Skeletal muscle cell (primary cell): ENCODE results near the gene CREB3L2.

Experiments
- DNase-seq: peaks from one replicate; pipeline ENCODE4 v3.0.0-alpha.2; 2010; ENCODE audit warnings: low read depth
- H3K4me3 ChIP-seq: 2 replicates; pipeline ENCODE4 v1.5.1; 2011; ENCODE audit warnings: low read depth, mild to moderate bottlenecking, control low read depth, low read length, moderate library complexity

CREB3L2 gene

DNA sequence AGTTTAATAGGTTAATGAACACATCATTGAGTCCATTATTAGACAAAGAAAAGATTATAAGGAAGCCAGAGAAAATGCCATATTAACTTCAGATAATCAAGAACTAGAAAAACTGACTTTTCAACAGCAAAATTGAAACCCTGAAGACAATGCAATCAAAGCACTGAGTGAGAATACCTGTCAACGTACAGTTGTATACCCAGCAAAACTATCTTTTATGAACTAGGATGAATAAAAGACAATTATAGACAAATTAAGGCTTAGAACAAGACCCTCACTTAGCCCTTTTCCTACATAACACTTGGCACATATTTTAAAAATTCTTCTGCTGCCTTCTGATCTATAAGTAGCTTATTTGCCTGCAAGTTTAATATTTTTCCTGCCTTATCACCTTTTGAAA is 136.1 kb downstream of the CREB3L2 start:
- H3K4me3 ChIP-seq = no peak overlapping the region
- DNase-seq = no peak

- DNase-seq = no peak
- no peak overlapping the region for H3K4me3 ChIP-seq
Observed at GRCh38 chr7:137862964-137863363, 138.9 kb downstream of the CREB3L2 start.

GRCh38 chr7:137862358-137862757 is 139.5 kb downstream of the CREB3L2 start:
- no peak for DNase-seq
- no peak overlapping the region for H3K4me3 ChIP-seq

GRCh38 chr7:137860542-137860941 is 141.3 kb downstream of the CREB3L2 start:
- no peak overlapping the region for H3K4me3 ChIP-seq
- DNase-seq = no peak

DNA sequence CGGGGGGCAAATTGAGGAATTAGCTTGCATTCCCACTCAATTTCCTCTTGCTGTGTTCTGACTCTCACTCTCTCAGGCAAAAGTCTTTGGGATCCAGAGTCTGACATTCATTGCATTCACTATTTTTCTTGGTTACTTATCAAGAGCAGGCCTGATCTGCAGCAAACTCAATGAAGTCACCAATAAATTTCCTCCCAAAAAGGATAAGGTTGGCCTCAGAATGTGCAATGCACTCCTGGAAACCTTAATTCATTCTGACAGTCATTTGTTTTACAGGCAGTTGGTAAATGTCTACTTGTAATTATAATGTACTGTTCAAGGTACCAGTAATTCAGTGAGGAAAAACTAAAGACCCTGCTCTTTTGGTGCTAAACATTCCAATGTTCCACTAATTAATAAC is 148.8 kb downstream of the CREB3L2 start:
- no peak overlapping the region for H3K4me3 ChIP-seq
- DNase-seq = no peak

DNA sequence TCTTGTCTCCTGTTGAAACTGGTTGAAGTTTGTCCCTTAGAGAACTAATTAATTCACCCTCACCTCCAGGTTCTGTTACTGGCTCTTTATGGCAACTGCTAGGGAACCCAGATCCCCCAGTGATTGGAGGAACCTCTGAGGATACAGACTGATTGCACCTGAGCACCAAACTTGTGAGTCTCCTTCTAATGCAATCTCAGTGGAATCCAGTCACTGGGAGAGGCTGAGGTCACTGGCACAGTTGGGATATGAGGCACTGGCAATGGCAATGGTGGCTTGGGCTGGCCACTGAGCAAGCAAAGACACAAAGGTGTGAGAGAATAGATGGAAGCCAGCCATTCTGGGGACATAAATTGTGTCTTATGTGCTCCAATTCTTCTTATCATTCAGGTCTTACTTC is 149.8 kb downstream of the CREB3L2 start:
- DNase-seq = no peak
- no peak overlapping the region for H3K4me3 ChIP-seq

DNA sequence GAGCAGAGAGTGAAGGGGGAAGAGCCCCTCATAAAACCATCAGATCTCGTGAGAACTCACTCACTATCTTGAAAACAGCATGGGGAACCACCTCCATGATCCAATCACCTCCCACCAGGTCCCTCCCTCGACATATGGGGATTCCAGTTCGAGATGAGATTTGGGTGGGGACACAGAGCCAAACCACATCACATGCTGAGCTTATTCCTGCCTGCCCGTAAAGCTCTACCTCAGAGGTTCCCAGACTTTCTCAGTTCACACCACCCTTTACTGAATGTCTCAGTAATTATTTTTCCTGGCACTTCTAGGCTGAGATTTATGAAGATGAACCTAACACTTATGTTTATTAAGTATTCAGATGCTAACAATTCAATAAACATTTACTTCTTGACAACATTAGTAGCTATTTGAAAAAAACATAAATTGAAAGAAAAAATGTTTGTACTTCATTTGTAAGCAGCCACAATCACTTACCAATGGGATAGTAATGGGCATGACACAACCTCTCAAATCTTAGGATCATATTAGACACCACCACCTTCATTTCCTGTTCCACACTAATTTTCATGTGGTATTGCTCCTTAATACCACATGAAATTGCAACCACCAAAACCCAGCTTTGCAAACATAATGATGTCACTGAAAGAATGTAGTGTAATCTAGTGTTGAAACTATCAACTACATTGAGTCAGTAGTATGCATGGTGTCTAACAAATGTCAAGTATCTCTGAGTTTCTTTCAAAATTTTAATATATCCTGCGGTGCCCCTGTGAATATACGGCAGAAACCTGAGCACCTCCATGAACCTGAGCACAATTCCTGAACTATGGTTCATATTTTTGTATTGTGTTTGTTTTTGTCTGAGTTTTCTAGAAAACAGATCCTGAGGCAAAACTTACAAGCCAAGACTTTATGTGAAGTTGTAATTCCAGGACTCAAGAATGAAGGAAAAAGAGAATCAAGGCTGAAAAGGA is 150.6 kb downstream of the CREB3L2 start:
- no peak overlapping the region for H3K4me3 ChIP-seq
- no peak for DNase-seq

- DNase-seq = no peak
- no peak overlapping the region for H3K4me3 ChIP-seq
Observed at GRCh38 chr7:137850571-137850970, 151.3 kb downstream of the CREB3L2 start.

DNA sequence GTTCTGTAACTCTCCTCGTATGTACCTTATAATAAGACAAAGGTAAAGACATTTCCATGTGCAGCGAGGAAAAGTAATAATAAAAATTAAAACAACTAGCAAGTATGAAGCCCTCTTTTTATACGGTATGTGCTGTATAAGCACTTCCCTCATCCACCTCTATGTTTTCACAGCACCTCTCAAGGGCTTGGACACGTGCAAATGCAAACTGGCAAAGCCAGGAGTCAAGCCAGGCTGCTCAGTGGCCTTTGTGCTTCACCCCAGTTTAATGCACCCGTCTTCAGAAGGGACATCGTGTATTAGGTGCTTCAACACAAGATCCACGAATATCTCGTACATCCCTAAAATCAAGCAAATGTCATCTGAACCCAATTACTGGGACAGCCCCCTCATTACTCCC is 153.8 kb downstream of the CREB3L2 start:
- DNase-seq = no peak
- H3K4me3 ChIP-seq = no peak overlapping the region

DNA sequence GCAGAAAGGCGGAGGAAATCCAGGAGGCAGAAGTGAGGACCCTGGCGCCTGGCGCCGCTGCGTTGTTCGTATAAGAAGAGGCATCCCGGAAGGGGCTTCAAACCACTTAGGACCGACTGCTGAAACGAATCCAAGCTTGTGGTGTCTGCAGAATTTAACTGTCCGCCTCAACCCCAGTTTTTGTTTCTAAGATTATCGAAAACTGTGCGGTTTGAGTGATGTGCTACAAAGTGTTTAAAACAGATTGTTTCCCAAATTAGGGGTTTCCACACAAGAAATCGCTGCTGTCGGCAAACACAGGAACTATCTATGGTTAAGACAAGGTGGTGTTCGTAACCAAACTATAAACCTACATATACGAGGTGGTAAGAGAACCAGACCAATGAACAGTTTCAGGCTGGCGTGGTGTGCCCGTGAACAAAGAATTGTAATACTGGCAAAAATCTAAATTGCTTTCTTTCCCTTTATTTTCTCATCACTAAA is 154.3 kb downstream of the CREB3L2 start:
- H3K4me3 ChIP-seq = peak overlapping the region; percentile 59
- DNase-seq = no peak

GRCh38 chr7:137846827-137847567 is 154.9 kb downstream of the CREB3L2 start, which contains the start of gene DGKI:
Gene DGKI (minus strand): TSS chr7:137846974.
- no peak for DNase-seq
- H3K4me3 ChIP-seq = peak within 1 kb of the TSS; percentile 59

- H3K4me3 ChIP-seq = peak overlapping the region; percentile 59
- no peak for DNase-seq
Observed at GRCh38 chr7:137846549-137846826, 155.4 kb downstream of the CREB3L2 start.

DNA sequence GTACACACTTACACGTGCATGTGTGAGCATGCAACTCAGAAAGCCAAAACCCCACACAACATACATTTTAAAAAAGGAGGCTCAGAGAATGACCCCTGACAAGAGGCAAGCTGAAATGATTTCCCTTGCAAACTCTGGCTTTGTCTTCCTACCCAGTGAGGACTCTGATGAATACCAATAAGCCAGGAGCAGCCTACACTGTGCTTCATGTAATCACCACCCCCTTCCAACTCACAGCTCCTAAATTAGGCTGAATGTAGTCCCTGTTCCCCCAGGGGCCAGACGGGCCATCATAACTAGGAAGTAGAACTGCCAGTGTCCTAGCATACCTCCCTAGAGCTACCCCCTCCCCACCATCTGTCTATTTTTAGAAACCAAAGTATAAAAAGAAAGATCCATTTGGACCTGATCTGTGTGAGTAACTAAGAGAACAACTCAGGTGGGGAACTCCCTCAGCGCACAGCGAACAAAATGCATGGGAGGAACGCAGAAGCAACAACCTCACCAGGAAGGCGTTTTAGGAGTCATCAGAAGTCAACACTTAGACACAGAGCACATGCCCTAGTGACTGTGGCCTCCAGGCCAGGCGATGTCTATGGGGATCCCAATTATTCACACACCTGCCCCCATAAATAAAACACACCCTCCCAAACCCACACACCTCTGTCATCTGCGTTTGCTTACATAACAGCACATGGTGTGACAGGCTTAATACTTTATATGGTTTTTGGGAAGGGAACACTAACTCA is 157.0 kb downstream of the CREB3L2 start:
- no peak for DNase-seq
- no peak overlapping the region for H3K4me3 ChIP-seq

GRCh38 chr7:137839903-137840779 is 161.7 kb downstream of the CREB3L2 start:
- DNase-seq = no peak
- H3K4me3 ChIP-seq = no peak overlapping the region

DNA sequence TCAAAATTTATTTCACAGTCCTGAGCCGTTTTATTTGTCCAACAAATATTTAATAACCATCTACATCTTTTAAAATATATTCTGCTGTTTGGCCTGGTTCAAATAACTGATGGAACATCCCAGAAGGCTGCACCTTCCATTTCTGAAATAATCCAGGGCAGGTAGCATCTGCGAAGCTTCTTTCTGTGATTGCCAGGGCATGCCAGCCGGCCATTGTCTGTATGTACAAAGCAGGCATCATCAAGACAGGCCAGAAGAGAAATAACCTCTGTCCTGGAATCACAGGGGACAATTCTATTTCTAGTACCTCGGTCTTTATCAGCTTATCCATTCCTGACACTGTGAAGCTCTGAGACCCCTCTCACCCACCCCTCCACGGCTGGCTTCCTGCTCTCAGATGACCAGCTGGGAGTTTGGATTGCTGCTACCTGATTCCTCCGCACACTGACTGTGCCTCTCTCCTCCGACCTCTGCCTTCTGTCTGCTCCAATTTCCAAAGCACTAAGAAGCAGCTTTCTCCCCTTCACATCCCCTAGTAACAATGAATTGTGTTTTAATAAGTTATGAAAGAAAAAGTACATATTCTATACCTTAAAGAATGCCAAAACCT is 163.1 kb downstream of the CREB3L2 start:
- DNase-seq = no peak
- no peak overlapping the region for H3K4me3 ChIP-seq

GRCh38 chr7:137836541-137836940 is 165.3 kb downstream of the CREB3L2 start:
- H3K4me3 ChIP-seq = no peak overlapping the region
- no peak for DNase-seq

DNA sequence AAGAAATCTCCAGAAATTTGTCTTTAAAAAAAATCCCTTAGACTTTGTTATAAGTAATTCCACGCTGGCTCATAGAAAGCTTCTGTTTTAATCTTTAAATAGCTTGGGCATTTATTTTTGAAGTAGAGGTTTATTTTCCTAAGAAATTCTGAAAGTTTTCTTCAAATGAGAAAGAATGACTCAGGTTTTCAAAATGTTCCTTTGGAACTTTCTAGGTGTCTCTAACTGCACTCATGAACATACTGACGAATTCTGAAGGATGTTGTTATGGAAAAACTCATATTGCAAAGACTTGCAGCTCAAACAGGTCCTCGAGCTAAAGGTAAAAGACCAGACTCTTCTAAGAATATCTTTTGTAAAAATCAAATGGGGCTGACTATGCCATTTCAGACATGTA is 165.8 kb downstream of the CREB3L2 start:
- DNase-seq = no peak
- no peak overlapping the region for H3K4me3 ChIP-seq

DNA sequence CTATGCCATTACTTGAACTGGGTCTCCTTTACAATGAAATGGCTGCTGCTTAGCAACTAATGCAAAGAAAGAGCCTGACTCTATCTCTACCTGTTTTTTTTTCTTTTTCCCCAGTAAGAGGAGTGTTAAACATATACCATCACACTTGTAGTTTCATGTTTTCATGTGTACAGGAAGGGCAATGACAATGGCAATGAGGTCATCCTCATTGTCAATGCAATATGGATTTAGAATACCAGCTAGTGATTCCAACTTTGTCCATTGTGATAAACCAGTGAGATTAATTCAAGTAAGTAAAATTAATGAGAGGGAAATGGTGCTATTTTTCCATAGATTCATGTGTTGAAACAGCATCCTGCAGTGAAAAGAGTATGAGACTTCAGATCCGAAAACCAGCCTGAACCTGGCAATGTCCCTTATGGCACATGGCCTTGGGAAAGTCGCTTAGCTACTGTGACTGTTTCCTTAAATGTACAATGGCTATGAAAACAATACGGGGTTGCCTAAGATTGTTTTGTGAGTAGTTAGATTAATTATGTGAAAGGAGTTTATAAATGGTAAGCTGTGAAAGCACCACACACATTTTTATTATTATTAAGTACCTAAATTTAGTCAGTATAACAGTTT is 166.3 kb downstream of the CREB3L2 start:
- no peak overlapping the region for H3K4me3 ChIP-seq
- DNase-seq = no peak
